GM23248 (cell line): Measurements from ENCODE around the gene CELSR3. TPM values are rescaled to one million over a fixed set of nuclear protein-coding genes. Genes with fewer than 3 reads are reported as not detected.

Source experiments
- DNase-seq: peaks from one replicate; pipeline ENCODE4 v3.0.0-alpha.2; 2015
- H2AFZ ChIP-seq: fragments of 200-600 bp; sonication (generic); 2 replicates; pipeline ENCODE4 v1.6.1; 2016; ENCODE audit warnings: antibody characterized with exemption
- H3F3A ChIP-seq: fragments of 200-600 bp; sonication (generic); 2 replicates; pipeline ENCODE4 v1.6.1; 2016; ENCODE audit warnings: mild to moderate bottlenecking, antibody characterized with exemption, mixed run types; ENCODE audit not compliant: insufficient read depth
- H3K27ac ChIP-seq: fragments of 200-600 bp; sonication (generic); 2 replicates; pipeline ENCODE4 v1.5.1; 2016; ENCODE audit warnings: mild to moderate bottlenecking
- H3K27me3 ChIP-seq: fragments of 200-600 bp; sonication (generic); replicated peaks from 2 replicates; pipeline ENCODE4 v1.6.1; 2016; ENCODE audit warnings: mild to moderate bottlenecking; ENCODE audit not compliant: insufficient read depth
- H3K36me3 ChIP-seq: fragments of 200-600 bp; sonication (generic); 2 replicates; pipeline ENCODE4 v1.6.1; 2016; ENCODE audit warnings: low read depth, mild to moderate bottlenecking
- H3K4me1 ChIP-seq: fragments of 200-600 bp; sonication (generic); 2 replicates; pipeline ENCODE4 v1.6.1; 2016; ENCODE audit warnings: mild to moderate bottlenecking; ENCODE audit not compliant: insufficient read depth
- H3K4me2 ChIP-seq: fragments of 200-600 bp; sonication (generic); one replicate; pipeline ENCODE4 v1.6.1; 2016; ENCODE audit warnings: mild to moderate bottlenecking; ENCODE audit not compliant: unreplicated experiment
- H3K4me3 ChIP-seq: fragments of 200-600 bp; sonication (generic); 2 replicates; pipeline ENCODE4 v1.5.1; 2016; ENCODE audit warnings: mild to moderate bottlenecking
- H3K79me2 ChIP-seq: fragments of 200-600 bp; sonication (generic); 2 replicates; pipeline ENCODE4 v1.6.1; 2016; ENCODE audit warnings: mild to moderate bottlenecking; ENCODE audit not compliant: insufficient read depth
- H3K9ac ChIP-seq: fragments of 200-600 bp; sonication (generic); 2 replicates; pipeline ENCODE4 v1.6.1; 2016; ENCODE audit warnings: mild to moderate bottlenecking
- H3K9me2 ChIP-seq: fragments of 200-600 bp; sonication (generic); 2 replicates; pipeline ENCODE4 v1.6.1; 2016; ENCODE audit warnings: mixed run types, mild to moderate bottlenecking, moderate library complexity; ENCODE audit not compliant: insufficient read depth
- H3K9me3 ChIP-seq: fragments of 200-600 bp; sonication (generic); one replicate; pipeline ENCODE4 v1.6.1; 2017; ENCODE audit warnings: low read depth
- H4K20me1 ChIP-seq: fragments of 200-600 bp; sonication (generic); 2 replicates; pipeline ENCODE4 v1.6.0; 2016; ENCODE audit not compliant: insufficient read depth
- EZH2 ChIP-seq: fragments of 200-600 bp; sonication (generic); IDR thresholded peaks from 2 replicates; pipeline ENCODE4 v1.6.1; 2018; ENCODE audit warnings: antibody characterized with exemption, mild to moderate bottlenecking; ENCODE audit not compliant: insufficient read depth, poor library complexity, severe bottlenecking
- EZH2phosphoT487 ChIP-seq: fragments of 200-600 bp; sonication (generic); IDR thresholded peaks from 2 replicates; pipeline ENCODE4 v1.6.1; 2018; ENCODE audit warnings: antibody characterized with exemption, moderate library complexity, mild to moderate bottlenecking, low read depth; ENCODE audit not compliant: insufficient read depth
- WGBS, 2 experiments: methylation state at CpG; one replicate each; pipeline ENCODE4 v1.1.6; 2015 to 2017; ENCODE audit warnings: low lambda C conversion rate in 2 of 2, low coverage in 1 of 2; ENCODE audit errors: missing lambda C conversion rate in 2 of 2; 5-methylcytosine and 5-hydroxymethylcytosine counted together
- in situ Hi-C: fragments of 300-500 bp; cut with MboI; formaldehyde crosslinking; loops from 2 replicates; pipeline ENCODE4 v1.15.0; 2020
- polyA plus RNA-seq: library from polyadenylated mRNA; unstranded; fragments of >200 nt; fragmentation: Nextera tagmentation; extraction: Ambion mirVana; gene quantifications from 2 replicates; pipeline ENCODE4 v1.2.1, GENCODE V29; 2016
- total RNA-seq: library from RNA; depleted of rRNA; stranded (reverse); fragments of >200 nt; shearing (Covaris generic); gene quantifications from 2 replicates; pipeline ENCODE4 v1.2.3, GENCODE V29; 2014

CELSR3 gene
- total and polyA plus RNA-seq, 2 experiments from 2014 or later, result 0.40 to 1.4 TPM

DNA sequence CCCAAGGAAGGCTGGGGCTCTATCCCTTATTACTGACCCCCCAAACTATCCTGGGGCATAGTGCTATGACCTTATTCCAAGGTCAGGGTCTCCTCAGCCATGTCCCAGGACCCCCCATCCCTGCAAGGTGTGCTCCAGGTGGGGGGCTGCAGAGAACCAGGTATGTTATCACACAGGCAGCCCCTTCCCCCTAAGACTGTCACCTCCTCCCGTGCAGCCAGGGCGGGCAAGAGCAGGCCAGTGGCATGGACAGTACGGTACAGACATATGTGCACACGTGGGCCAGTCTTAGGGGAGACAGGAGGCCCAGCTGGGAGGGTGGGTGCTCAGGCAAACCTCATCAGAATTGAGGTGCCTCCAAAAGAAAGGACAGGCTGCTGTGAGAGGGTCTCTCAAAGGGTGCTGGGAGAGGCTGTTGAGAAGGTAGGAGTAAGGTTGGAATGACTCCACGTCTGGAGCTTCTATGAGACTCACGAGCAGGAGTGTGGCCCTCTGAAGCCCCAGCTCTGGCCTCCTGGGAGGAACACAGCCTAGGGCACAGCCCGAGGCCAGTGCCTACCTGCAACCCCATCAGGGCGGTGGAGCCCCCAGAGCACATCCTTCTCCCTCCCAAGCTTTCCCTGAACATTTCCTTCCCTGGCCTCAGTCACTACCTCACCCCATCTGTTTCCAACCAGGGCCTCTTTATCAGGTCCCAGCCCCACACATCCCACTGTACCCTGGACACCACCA is 65.8 kb downstream of the CELSR3 start:
- 83 to 86% methylated on average over 8 of the region's 8 CpGs for WGBS, 2 experiments
- Histone ChIP-seq H3K4me1 (peaks cover 52% of the 10 kb centered on the region), H3K27me3 (no peaks in the 10 kb centered on the region)

DNA sequence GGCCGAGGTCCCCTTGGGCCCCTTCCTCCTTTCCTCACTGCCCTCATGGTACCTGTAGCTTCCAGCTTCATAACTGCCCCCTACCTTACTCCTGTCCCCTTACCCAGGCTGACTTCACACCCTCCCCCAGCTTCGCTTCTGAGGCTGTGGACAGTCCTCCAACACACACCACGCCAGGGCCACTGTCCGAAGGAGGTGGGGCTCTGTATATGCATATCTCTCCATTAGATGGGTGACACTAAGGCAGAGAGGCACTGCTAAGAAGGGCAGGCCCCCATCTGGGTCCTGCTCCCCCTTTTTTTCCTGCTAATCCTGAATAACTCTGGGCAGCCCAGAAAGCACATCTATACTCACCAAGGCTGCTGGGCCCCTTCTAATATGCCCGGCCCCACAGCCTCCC is 66.5 kb downstream of the CELSR3 start:
- WGBS, 2 experiments, result 85 to 88% methylated on average over 5 of the region's 5 CpGs
- Histone ChIP-seq H3F3A (peaks cover 34% of the 10 kb centered on the region), H3K4me1 (peaks cover 52% of the 10 kb centered on the region), H3K9ac (peak overlapping the region; percentile 14; the same call in 1 of the 2 replicates), H3K27me3 (no peaks in the 10 kb centered on the region), H3K79me2 (peaks cover 7% of the 10 kb centered on the region; the same call in 1 of the 2 replicates), H3K9me2 (no peaks in the 10 kb centered on the region), H3K9me3 (no peaks in the 10 kb centered on the region), H3K4me2 (peak overlapping the region; percentile 76), H4K20me1 (no peaks in the 10 kb centered on the region), H2AFZ (no peak overlapping the region), H3K27ac (peak overlapping the region; percentile 44), H3K36me3 (peaks cover 17% of the 10 kb centered on the region; the same call in 1 of the 2 replicates), H3K4me3 (no peak overlapping the region)
- in situ Hi-C loops, result no loop called here
- no peak for TF ChIP-seq EZH2phosphoT487
- no peak for TF ChIP-seq EZH2
- no peak for DNase-seq

More for the DNA sequence above, 65.8 kb downstream of the CELSR3 start:
- Histone ChIP-seq H4K20me1 (no peaks in the 10 kb centered on the region), H3K9me2 (no peaks in the 10 kb centered on the region), H3K27ac (no peak overlapping the region), H3F3A (peaks cover 41% of the 10 kb centered on the region), H3K4me2 (no peak overlapping the region), H3K9ac (no peak overlapping the region), H3K36me3 (peaks cover 17% of the 10 kb centered on the region; the same call in 1 of the 2 replicates), H3K4me3 (no peak overlapping the region), H3K79me2 (peaks cover 7% of the 10 kb centered on the region; the same call in 1 of the 2 replicates), H3K9me3 (no peaks in the 10 kb centered on the region), H2AFZ (no peak overlapping the region)
- TF ChIP-seq EZH2phosphoT487, result no peak
- no peak for TF ChIP-seq EZH2
- DNase-seq, result no peak
- in situ Hi-C loops, result no loop called here

DNA sequence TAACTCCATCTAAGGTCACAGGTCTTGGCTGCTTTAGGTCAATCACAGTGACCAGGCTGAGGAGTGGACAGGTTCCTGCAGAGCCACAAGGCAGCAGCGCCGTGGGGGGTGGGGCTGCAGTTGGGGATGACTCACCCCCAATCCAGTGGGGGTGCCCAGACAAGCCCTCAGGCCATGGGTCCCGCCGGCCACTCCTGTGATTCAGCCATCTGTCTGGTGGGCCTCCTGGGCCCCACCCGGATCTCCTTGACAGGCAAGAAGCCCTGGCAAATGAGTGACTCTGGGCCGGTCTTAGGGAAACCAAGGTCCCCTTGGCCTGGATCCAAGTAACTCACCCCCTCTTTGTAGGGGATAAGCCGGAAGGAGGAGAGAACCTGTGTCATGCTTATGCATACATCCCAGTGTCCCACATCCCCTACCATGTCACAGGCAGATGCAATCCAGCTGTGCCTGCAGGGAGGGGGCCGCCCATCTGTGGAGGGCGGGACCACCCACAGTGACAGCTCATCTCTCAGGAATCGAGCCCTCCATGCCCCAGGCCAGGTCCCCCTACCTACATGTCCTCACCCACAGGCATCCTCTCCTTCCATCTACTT is 67.1 kb downstream of the CELSR3 start:
- 1 to 3% methylated on average over 10 of the region's 10 CpGs for WGBS, 2 experiments
- Histone ChIP-seq H3K4me3 (peak overlapping the region; percentile 68), H3K27me3 (no peaks in the 10 kb centered on the region), H3K4me2 (peak overlapping the region; percentile 76), H3K9ac (peak overlapping the region; percentile 72; the same call in 1 of the 2 replicates), H3K79me2 (peaks cover 7% of the 10 kb centered on the region; the same call in 1 of the 2 replicates), H4K20me1 (no peaks in the 10 kb centered on the region), H3K9me3 (no peaks in the 10 kb centered on the region), H3K36me3 (peaks cover 12% of the 10 kb centered on the region; the same call in 1 of the 2 replicates), H3F3A (peaks cover 32% of the 10 kb centered on the region), H3K27ac (peak overlapping the region; percentile 44), H3K9me2 (no peaks in the 10 kb centered on the region), H3K4me1 (peaks cover 52% of the 10 kb centered on the region), H2AFZ (no peak overlapping the region)
- in situ Hi-C loops, result no loop called here
- no peak for TF ChIP-seq EZH2phosphoT487
- TF ChIP-seq EZH2, result no peak
- DNase-seq, result peak; percentile 97

DNA sequence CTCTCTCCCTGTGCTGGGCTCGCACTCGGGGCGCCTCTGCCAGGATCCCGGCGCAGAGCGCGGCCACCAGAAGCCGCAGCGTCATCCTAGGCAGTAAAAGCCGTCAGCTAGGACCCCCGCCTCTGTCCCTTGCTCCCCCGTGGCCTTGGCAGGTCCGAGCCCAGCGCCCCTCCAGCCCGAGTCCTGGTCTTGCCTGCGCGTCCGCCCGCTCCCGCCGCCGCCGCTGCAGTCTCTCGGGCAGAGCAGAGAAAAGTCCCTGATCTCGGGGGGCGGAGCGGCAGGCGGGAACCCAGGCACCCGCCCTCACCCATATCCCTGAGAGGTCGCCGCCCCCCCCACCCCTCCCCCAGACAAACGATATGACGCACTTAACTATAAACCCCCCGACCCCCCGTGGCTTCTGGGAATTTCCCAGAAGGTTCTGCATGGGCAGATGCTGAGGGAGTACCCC is 67.6 kb downstream of the CELSR3 start, which contains the start of gene COL7A1:
Gene COL7A1, minus strand, starts transcription at position 255 of the 451 bp plus-strand sequence. Its CDS starts 170 bp downstream, at position 85.
- DNase-seq, result peak; percentile 51
- no peak for TF ChIP-seq EZH2
- TF ChIP-seq EZH2phosphoT487, result no peak
- no peaks in the 10 kb centered on the region for H3K9me2 ChIP-seq
- H3K36me3 ChIP-seq, result peaks cover 9% of the 10 kb centered on the region; the same call in 1 of the 2 replicates
- H3K27ac ChIP-seq, result peak within 1 kb of the TSS; percentile 44
- H3K4me1 ChIP-seq, result peaks cover 52% of the 10 kb centered on the region
- 3% methylated on average over 19 to 25 of the region's 35 CpGs for WGBS, 2 experiments
- no peaks in the 10 kb centered on the region for H3K27me3 ChIP-seq
- peak within 1 kb of the TSS; percentile 68 for H3K4me3 ChIP-seq
- no peaks in the 10 kb centered on the region for H3K9me3 ChIP-seq
- peak within 1 kb of the TSS; percentile 76 for H3K4me2 ChIP-seq
- no peaks in the 10 kb centered on the region for H4K20me1 ChIP-seq
- H2AFZ ChIP-seq, result peak within 1 kb of the TSS; percentile 64
- in situ Hi-C loops, result no loop called here
- H3F3A ChIP-seq, result peaks cover 27% of the 10 kb centered on the region
- peak within 1 kb of the TSS; percentile 72 for H3K9ac ChIP-seq
- H3K79me2 ChIP-seq, result peaks cover 7% of the 10 kb centered on the region; the same call in 1 of the 2 replicates
